GM23338 (cell line): ENCODE results near the gene RNF182. TPM values are rescaled to one million over a fixed set of nuclear protein-coding genes. Genes with fewer than 3 reads are reported as not detected.

Experiments used
- ATAC-seq: fragments of 200-7000 bp; cut with Tn5 transposase; 3 replicates; pipeline ENCODE4 v1.9.1; 2020
- DNase-seq: peaks from one replicate; pipeline ENCODE4 v3.0.0-alpha.2; 2015; ENCODE audit warnings: low spot score
- H2AFZ ChIP-seq: fragments of 200-600 bp; sonication (generic); 2 replicates; pipeline ENCODE4 v1.8.0; 2016; ENCODE audit warnings: antibody characterized with exemption, mild to moderate bottlenecking, moderate library complexity
- H3F3A ChIP-seq: fragments of 200-600 bp; sonication (generic); replicated peaks from 2 replicates; pipeline ENCODE4 v1.8.0; 2017; ENCODE audit warnings: antibody characterized with exemption, mixed run types, low read depth
- H3K27ac ChIP-seq: fragments of 200-600 bp; sonication (generic); 2 replicates; pipeline ENCODE4 v1.6.1; 2016; ENCODE audit warnings: low read depth
- H3K27me3 ChIP-seq: fragments of 200-600 bp; sonication (generic); 2 replicates; pipeline ENCODE4 v1.8.0; 2016; ENCODE audit warnings: mild to moderate bottlenecking, mixed run types, moderate library complexity; ENCODE audit not compliant: insufficient read depth
- H3K36me3 ChIP-seq: fragments of 200-600 bp; sonication (generic); 2 replicates; pipeline ENCODE4 v1.8.0; 2016; ENCODE audit warnings: mild to moderate bottlenecking; ENCODE audit not compliant: insufficient read depth
- H3K4me1 ChIP-seq: fragments of 200-600 bp; sonication (generic); 2 replicates; pipeline ENCODE4 v1.8.0; 2016; ENCODE audit warnings: mild to moderate bottlenecking, moderate library complexity; ENCODE audit not compliant: insufficient read depth
- H3K4me2 ChIP-seq: fragments of 200-600 bp; sonication (generic); 2 replicates; pipeline ENCODE4 v1.7.1; 2017; ENCODE audit warnings: mixed run types
- H3K4me3 ChIP-seq: fragments of 200-600 bp; sonication (generic); 2 replicates; pipeline ENCODE4 v1.6.1; 2016; ENCODE audit warnings: mixed run types
- H3K79me2 ChIP-seq: fragments of 200-600 bp; sonication (generic); replicated peaks from 2 replicates; pipeline ENCODE4 v1.8.0; 2017; ENCODE audit warnings: mild to moderate bottlenecking; ENCODE audit not compliant: insufficient read depth
- H3K9me2 ChIP-seq: fragments of 200-600 bp; sonication (generic); 2 replicates; pipeline ENCODE4 v1.8.0; 2017; ENCODE audit not compliant: insufficient read depth
- H4K20me1 ChIP-seq: fragments of 200-600 bp; sonication (generic); replicated peaks from 2 replicates; pipeline ENCODE4 v1.8.0; 2017; ENCODE audit warnings: mild to moderate bottlenecking; ENCODE audit not compliant: insufficient read depth
- H3K27ac Mint-ChIP-seq: 2 replicates; pipeline ENCODE4 v1.8.0; 2020; ENCODE audit warnings: inconsistent platforms, mild to moderate bottlenecking, moderate library complexity, mixed read lengths
- H3K27me3 Mint-ChIP-seq: 3 replicates; pipeline ENCODE4 v1.8.0; 2022; ENCODE audit warnings: low read depth, mild to moderate bottlenecking, moderate library complexity, mixed read lengths, inconsistent platforms; ENCODE audit not compliant: insufficient read depth, poor library complexity
- H3K36me3 Mint-ChIP-seq: 3 replicates; pipeline ENCODE4 v1.8.0; 2021; ENCODE audit warnings: low read depth, mild to moderate bottlenecking, inconsistent platforms, moderate library complexity, mixed read lengths
- H3K4me1 Mint-ChIP-seq: 3 replicates; pipeline ENCODE4 v1.8.0; 2020; ENCODE audit warnings: mild to moderate bottlenecking, inconsistent platforms, mixed read lengths
- H3K4me3 Mint-ChIP-seq: 3 replicates; pipeline ENCODE4 v1.8.0; 2021; ENCODE audit warnings: moderate library complexity, mild to moderate bottlenecking, inconsistent platforms, mixed read lengths
- H3K9me3 Mint-ChIP-seq: 3 replicates; pipeline ENCODE4 v1.8.0; 2020; ENCODE audit warnings: moderate library complexity, mild to moderate bottlenecking, inconsistent platforms, mixed read lengths
- CTCF ChIP-seq, 2 experiments: fragments of 200-600 bp in 1 of 2; sonication (generic) in 1 of 2; conservative IDR thresholded peaks; 2 replicates each; pipeline versions ENCODE4 v1.5.1 to v1.6.1; 2016 to 2017; ENCODE audit warnings: antibody characterized with exemption in 2 of 2, low read depth in 2 of 2, mild to moderate bottlenecking in 2 of 2, moderate library complexity in 1 of 2
- ETS1 ChIP-seq: IDR thresholded peaks from 2 replicates; pipeline ENCODE4 v1.6.1; 2016; ENCODE audit warnings: antibody characterized with exemption
- JUNB ChIP-seq: IDR thresholded peaks from one replicate; pipeline ENCODE4 v1.6.1; 2016; ENCODE audit warnings: antibody characterized with exemption; ENCODE audit not compliant: unreplicated experiment
- POLR2AphosphoS5 ChIP-seq: IDR thresholded peaks from 2 replicates; pipeline ENCODE4 v1.6.1; 2016; ENCODE audit warnings: antibody characterized with exemption, low read depth
- ZNF114 ChIP-seq: fragments of 250-450 bp; sonication (Bioruptor Pico); IDR thresholded peaks from 2 replicates; pipeline ENCODE4 v1.5.0; 2020; ENCODE audit warnings: mild to moderate bottlenecking, moderate library complexity
- ZNF331 ChIP-seq: fragments of 250-450 bp; sonication (Bioruptor Pico); IDR thresholded peaks from 2 replicates; pipeline ENCODE4 v1.5.0; 2020; ENCODE audit warnings: low read depth, mild to moderate bottlenecking, moderate library complexity
- ZNF462 ChIP-seq: fragments of 250-450 bp; sonication (Bioruptor Pico); IDR thresholded peaks from 2 replicates; pipeline ENCODE4 v1.5.0; 2020; ENCODE audit warnings: mild to moderate bottlenecking, moderate library complexity
- polyA plus RNA-seq: library from polyadenylated mRNA; unstranded; fragments of >200 nt; fragmentation: Nextera tagmentation; extraction: Ambion mirVana; gene quantifications from 2 replicates; pipeline ENCODE4 v1.2.1, GENCODE V29; 2016
- total RNA-seq: library from RNA; depleted of rRNA; stranded (reverse); fragments of >200 nt; shearing (Covaris generic); gene quantifications from 2 replicates; pipeline ENCODE4 v1.2.3, GENCODE V29; 2014

RNF182 gene
- total and polyA plus RNA-seq, 2 experiments from 2014 or later = 3.2 to 9.8 TPM

GRCh38 chr6:13965582-13966127 is 40.9 kb downstream of the RNF182 start (continued):
- TF ChIP-seq ZNF114 (CRISPR knock-in tag) (no peak), POLR2AphosphoS5 (no peak), ETS1 (no peak), ZNF462 (CRISPR knock-in tag) (no peak)

GRCh38 chr6:13971303-13971702 is 46.6 kb downstream of the RNF182 start:
- H3K36me3 ChIP-seq = peaks cover 14% of the 10 kb centered on the region
- ATAC-seq (no peak), DNase-seq (no peak)
- no peak overlapping the region for H3K27ac ChIP-seq
- no peaks in the 10 kb centered on the region for H3K79me2 ChIP-seq
- no peak overlapping the region for H3K4me2 ChIP-seq
- H3K36me3 Mint-ChIP-seq = peaks cover 35% of the 10 kb centered on the region
- no peaks in the 10 kb centered on the region for H4K20me1 ChIP-seq
- no peaks in the 10 kb centered on the region for H3K9me2 ChIP-seq
- H3K4me3 ChIP-seq = no peak overlapping the region
- H3K27me3 ChIP-seq = no peaks in the 10 kb centered on the region
- H3K27me3 Mint-ChIP-seq = no peaks in the 10 kb centered on the region
- H3K4me3 Mint-ChIP-seq = no peak overlapping the region
- H3K4me1 Mint-ChIP-seq = no peaks in the 10 kb centered on the region
- no peaks in the 10 kb centered on the region for H3K4me1 ChIP-seq
- H3F3A ChIP-seq = no peaks in the 10 kb centered on the region
- H2AFZ ChIP-seq = no peak overlapping the region
- H3K9me3 Mint-ChIP-seq = peaks cover 47% of the 10 kb centered on the region
- H3K27ac Mint-ChIP-seq = no peak overlapping the region
- TF ChIP-seq ZNF331 (CRISPR knock-in tag) (no peak), CTCF (conservative IDR thresholded peaks at IDR 0.05; ENCODE audit: low read depth in 2 of 2) (no peak), JUNB (no peak), ZNF462 (CRISPR knock-in tag) (no peak)
